ENCODE measurements around the gene NOX3. TPM values are rescaled to one million over a fixed set of nuclear protein-coding genes. Genes with fewer than 3 reads are reported as not detected.

NOX3 gene
- polyA plus RNA-seq, 1 donor, result not detected

DNA sequence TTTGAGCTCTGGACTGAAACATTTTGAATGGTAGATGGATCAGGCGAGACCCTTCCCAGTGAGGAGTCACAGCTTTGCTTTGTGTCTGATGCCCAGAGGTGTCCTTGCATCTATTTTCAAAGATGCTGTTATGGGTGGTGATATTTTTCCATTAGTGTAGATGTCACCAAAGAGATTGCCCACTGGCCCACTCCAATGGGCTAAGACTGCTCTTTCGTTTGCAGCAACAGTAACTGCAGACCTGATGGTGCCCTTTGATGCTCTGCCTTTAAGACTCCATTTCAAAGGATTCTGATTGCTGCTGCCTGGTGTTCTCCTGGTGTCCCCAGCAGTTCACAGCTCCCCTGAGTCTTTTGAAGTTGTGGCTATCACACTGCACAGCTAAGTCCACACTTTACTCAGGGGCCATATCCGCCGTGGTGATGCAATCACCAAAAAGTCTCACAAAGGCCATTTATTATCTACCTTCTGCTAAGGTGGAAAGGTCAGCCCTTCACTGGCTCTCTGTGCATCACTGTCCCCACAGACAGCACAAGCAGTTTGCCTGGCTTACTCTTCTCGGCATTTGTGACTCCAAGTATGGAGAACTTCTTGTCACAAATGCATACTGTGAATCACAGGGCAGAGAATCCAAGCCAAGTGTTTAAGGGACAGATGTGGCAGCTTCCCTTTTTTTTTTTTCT lies 56.4 kb downstream of the NOX3 start:
- DNase-seq, result no peak

DNA sequence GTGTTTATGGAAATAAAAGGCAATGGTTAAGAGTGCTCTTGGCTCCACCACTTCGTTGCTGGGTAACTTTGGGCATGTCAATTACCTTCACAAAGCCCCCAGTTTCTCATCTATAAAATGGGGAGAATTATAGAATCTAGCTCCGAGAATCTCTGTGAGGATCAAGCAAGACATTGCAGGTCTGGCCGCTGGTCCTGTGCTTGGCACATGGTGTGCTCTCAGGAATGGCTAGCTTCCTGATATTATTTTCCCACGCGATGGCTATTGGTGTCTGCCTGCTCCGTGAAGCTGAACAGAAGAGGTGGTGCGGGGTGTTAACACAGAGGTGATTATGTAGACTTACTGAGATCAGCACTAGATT lies 57.0 kb downstream of the NOX3 start:
- no peak for DNase-seq

- no peak for DNase-seq
Observed at GRCh38 chr6:155398221-155398620, 57.4 kb downstream of the NOX3 start.

GRCh38 chr6:155397172-155397705 lies 58.4 kb downstream of the NOX3 start:
- no peak for DNase-seq

DNA sequence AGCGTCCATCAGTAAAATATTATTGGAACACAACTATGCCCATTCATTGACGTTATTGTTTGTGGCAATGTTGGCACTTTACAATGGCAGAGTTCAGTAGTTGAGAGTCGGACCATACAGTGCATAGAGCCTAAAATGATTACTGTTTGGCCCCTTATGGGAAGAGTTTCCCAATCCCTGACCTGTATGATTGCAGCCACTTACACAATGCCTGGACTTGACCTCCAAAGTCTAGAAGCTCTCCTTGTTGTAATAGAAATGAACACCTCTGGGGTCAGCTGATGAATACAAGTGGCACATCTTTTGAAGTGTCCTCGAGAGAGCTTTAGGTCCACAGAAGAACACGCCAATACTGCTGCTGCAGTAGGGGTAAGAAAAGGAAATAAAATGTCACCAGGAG lies 59.0 kb downstream of the NOX3 start:
- DNase-seq, result no peak

DNA sequence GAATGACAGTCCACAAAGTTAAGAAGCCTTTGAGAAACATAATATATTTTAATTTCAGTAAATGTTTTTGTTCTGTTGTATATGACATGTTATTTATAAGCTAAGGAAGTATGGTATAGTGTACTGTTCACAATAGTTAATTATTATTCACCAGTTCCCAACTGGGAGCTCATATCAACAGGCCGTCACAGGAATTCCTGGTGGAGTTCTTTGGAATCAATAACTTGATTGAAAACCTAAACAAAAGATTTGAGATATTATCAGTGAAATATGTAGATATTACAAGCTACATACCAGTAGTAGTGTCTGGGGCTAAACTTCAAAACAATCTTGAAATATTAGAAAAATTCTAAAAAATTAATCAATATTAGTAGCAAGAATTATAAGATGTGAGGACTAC lies 60.3 kb downstream of the NOX3 start:
- DNase-seq, result no peak

DNA sequence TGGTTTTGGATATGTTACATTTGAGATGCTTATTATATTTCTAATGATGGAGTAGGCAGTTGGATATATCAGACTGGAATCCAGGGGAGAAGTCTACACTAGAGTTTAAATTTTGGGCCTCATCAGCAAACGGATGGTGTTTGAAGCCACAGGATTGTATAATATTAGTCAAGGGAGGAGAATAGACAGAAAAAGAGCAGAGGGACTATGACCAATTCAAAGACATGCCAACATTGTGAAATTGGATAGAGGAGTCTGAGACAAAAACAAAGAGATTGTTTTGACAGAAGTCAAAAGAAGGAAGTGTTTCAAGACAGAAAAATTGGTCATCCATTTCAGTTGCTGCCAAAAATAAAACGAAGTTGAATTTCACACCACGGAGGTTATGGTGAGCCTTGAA lies 66.5 kb downstream of the NOX3 start:
- no peak for DNase-seq

- no peak for DNase-seq
Observed at GRCh38 chr6:155388591-155388990, 67.0 kb downstream of the NOX3 start.

GRCh38 chr6:155387481-155387880 lies 68.2 kb downstream of the NOX3 start:
- DNase-seq, result no peak

GRCh38 chr6:155384321-155384952 lies 71.2 kb downstream of the NOX3 start:
- no peak for DNase-seq

DNA sequence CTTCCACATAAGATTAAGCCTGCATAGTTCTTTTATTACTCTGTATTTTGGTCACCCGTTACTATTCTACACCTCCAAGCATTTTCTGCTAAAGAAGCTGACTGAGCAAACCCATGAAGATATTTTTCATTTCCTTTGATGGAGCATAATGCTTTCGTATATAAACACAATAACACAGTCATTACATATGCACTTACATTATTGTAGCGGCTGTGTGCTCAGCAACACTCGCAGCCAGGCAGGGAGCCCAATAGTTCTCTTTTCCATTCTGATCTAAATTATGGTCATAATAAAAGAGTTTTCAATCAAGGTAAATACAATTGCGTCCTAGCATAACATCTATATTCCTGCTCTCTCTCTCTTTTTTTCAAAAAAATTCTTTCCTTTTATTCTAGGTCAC lies 71.7 kb downstream of the NOX3 start:
- no peak for DNase-seq

DNA sequence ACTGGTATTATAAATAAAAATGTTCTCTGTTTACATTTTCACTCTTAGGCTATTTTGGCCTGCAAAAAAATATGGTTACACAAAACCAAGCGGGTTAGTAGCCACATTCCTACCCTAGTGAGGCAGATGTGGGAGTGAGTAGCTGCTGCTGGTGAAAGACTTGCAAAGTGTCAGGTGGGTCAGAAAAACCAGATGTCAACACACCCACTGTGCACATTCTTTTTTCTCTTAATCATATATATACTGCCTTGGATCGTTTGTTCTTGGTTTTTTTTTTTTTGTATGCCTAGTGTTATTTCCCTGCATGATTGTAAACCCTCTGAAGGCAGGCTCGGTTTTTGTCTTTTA lies 73.3 kb downstream of the NOX3 start:
- no peak for DNase-seq

DNA sequence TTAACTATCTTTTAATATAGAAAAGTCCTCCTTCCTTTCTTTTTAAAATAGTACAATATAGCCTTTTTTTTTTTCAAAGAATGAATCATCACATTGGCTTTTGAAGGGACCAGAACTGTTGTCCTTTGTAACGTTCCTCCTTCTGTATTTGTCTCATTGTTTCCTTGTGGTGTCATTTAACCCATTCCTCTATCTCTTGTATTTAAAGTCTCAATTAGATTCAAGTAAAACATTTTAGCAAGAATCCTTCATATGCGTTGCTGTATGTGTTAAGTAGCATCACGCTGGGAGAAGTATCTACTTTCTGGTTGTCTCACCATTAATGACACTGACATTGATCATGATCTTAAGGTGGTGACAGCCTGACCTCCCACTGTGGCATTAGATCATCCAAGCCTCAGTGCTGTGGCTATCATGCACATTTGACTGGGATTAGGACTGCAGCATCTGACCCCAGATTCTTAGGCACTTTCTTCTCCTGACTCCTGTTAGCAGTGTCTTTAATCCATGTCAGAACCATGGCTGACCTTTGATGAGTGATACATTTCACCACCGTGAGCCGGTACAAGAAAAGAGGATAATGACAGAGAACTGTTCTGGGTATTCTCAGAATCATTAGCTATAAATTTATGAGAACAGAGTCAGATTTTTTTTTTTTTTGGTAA lies 73.8 kb downstream of the NOX3 start:
- no peak for DNase-seq

DNA sequence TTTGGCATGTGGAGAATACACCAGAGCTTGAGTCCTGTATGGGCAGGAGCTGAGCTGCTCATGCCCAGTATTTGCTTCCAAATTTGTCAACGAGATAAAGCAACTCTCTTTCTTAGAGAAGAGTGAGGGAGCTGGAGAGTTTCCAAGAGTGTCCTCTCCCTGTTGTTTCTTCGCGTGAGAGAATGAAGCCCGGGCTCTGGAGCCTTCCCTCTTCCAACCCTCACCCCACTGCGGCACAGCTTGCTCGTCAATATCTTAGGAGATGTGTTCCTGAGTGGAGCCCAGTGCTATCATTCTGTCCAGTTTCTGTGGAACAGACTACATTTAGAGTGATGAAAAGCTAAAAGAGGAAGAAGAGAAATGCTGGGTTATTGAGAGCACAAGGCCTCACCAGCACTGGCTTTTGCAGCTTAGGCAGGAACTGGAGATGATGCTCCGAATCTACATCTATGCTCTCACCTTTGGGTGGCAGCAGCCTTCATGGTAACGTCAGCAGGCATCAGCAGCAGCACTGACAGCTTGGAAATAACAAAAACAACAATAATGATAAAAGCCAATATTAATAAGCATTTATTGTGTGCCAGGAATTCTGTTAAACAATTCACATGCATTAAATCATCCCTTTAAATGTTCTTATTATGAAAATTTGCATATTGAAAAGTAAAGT lies 74.8 kb downstream of the NOX3 start:
- no peak for DNase-seq

GRCh38 chr6:155378724-155379123 lies 76.9 kb downstream of the NOX3 start:
- no peak for DNase-seq

DNA sequence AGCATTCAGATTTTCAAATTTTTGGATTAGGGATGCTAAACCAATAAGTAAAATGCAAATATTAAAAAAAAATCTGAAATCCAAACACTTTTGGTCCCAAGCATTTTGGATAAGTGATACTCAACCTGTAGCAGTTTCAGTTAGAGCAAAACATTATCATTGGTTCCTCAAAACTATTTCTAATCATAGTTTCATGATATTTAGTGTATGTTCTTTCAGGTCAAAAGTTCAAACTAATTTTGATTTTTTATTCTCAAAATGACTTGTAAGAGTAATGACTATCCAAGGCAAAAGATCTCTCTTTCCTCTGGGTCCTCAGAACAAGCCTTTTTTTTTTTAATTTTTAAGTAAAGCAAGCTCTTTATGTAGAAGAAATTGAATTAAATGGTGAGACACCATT lies 77.4 kb downstream of the NOX3 start:
- DNase-seq, result no peak

GRCh38 chr6:155377061-155377460 lies 78.6 kb downstream of the NOX3 start:
- DNase-seq, result no peak

DNA sequence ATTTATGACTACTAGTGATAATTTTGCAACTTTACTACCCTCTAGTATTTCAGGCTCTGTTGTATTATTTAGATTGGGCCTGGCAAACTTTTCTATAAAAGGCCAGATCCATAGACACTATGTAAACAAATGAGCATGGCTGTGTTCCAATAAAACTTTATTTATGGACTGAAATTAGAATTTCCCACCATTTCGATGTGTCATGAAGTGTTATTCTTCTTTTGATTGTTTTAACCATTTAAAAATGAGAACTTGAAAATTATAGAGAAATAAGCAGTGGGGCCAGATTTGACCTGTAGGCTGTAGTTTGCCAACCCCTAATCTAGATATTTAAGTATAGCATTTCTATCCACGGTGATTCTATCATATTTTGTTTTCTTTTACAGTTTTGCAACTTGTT lies 79.8 kb downstream of the NOX3 start:
- no peak for DNase-seq

GRCh38 chr6:155374681-155375080 lies 81.0 kb downstream of the NOX3 start:
- no peak for DNase-seq

GRCh38 chr6:155373276-155373675 lies 82.4 kb downstream of the NOX3 start:
- no peak for DNase-seq

DNA sequence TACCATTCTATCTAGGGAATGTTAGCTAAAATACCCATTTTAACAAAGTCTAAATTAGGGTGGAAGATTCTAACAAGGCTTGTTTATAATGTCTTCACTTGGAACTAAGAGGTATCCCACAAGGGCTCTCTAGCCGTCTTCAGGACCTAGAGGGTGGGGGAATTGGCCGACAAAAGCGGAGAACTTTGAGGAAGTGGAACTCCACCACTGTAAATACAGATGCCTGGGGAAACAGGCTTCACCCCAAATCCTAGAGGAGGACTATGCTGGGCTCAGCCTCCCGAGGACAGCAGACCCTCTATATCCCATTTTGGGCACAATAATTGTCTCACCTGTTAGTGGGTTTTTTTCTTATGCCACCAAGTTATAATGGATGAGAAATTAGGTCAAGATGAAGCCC lies 83.4 kb downstream of the NOX3 start:
- DNase-seq, result no peak

DNA sequence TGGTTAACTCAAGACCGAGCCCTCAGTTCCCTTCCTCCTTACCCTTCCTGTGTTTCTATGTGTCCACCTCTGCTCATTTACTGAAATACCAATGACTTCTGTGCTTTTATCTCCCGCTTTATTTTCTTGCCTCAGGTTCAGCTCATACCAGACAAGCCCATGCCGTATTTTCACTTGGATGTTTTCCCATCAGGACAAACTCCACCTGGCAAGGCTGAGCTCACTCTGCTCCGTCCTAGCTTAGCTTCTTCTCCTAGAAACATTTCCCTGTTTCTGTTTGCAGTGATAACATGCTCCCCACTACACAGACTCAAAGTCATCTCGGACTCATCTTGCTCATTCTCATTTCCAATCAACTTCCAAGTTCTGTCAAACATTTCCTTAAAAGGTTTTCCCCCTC lies 84.4 kb downstream of the NOX3 start:
- DNase-seq, result no peak

DNA sequence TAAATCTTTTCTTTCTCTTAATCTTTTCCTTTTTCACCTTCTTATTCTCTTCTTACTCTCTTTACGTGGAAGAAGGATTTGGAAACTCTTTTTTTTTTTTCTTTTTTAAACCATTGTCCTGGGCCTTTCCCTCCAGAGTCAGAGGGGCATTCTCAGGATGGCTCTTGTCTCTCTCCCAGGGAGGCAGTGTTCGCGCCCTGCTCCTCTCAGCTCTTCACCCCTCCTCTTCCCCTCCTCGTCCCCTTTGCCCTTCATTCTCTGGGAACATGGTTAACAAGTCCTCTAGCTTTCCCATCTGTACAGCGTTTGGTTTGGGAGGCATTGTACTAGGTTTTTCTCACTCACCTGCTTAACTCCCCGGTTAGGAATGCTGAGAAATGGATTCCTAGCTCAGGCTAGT lies 89.3 kb downstream of the NOX3 start:
- no peak for DNase-seq
